Activated T-cell treated with anti-CD3 and anti-CD28 coated beads, Interleukin-2, amount 50 U/mL, for 72 hours (primary cell): ENCODE data around the gene CDC123. TPM values are rescaled to one million over a fixed set of nuclear protein-coding genes. Genes with fewer than 3 reads are reported as not detected.
"Not testable (repeated sequence)": the region's sequence is repeated elsewhere in the genome, so short reads cannot be mapped to it uniquely, and the experiment has no call there.

Experiments used
- ATAC-seq, 2 donors: fragments of 150-1000 bp; cut with Tn5 transposase; replicated peaks in 1 of 2; 2 replicates each; pipeline ENCODE4 v1.10.0; 2021; ENCODE audit warnings: moderate library complexity in 2 of 2, mild to moderate bottlenecking in 1 of 2
- DNase-seq, 2 donors: peaks; one replicate each; pipeline ENCODE4 v3.0.0; 2021 to 2022; ENCODE audit warnings: mixed read lengths in 1 of 2
- H3K27ac Mint-ChIP-seq: one replicate; pipeline ENCODE4 v1.8.0; 2022; ENCODE audit warnings: mild to moderate bottlenecking, moderate library complexity, mixed read lengths
- H3K27me3 Mint-ChIP-seq: one replicate; pipeline ENCODE4 v1.8.0; 2022; ENCODE audit warnings: low read depth, mixed read lengths
- H3K36me3 Mint-ChIP-seq, 2 donors: one replicate each; pipeline ENCODE4 v1.8.0; 2022; ENCODE audit warnings: mixed read lengths in 2 of 2, mild to moderate bottlenecking in 1 of 2; ENCODE audit not compliant: insufficient read depth in 2 of 2
- H3K4me1 Mint-ChIP-seq: one replicate; pipeline ENCODE4 v1.8.0; 2022; ENCODE audit warnings: low read depth, mixed read lengths
- H3K4me3 Mint-ChIP-seq, 2 donors: one replicate each; pipeline ENCODE4 v1.8.0; 2022; ENCODE audit warnings: mild to moderate bottlenecking in 2 of 2, mixed read lengths in 2 of 2, moderate library complexity in 2 of 2
- H3K9me3 Mint-ChIP-seq, 2 donors: one replicate each; pipeline ENCODE4 v1.8.0; 2022; ENCODE audit warnings: mixed read lengths in 2 of 2
- total RNA-seq, 2 donors: library from RNA; stranded (reverse); gene quantifications; one replicate each; pipeline ENCODE4 v1.2.3, GENCODE V29; 2022

Gene CDC123
- total RNA-seq, 2 donors from 2014 or later = 84.6 to 85.4 TPM

DNA sequence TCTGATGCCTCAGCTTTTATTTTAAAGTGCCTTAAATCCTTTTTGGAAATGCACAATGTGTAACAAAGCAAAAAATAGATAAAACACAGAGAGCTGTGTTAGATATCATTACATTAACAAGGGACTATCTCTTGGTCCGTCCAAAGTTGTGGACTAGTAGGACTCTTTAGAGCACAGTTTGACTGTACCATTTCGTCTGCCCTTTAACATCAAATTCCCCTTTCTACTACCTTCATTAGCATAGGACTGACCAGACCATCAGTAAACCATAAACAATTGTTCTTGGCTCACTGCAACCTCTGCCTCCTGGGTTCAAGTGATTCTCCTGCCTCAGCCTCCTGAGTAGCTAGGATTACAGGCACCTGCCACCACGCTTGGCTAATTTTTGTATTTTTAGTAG is 101.8 kb downstream of the CDC123 start:
- ATAC-seq, H3K4me3 Mint-ChIP-seq, H3K9me3 Mint-ChIP-seq, H3K4me1 Mint-ChIP-seq, H3K36me3 Mint-ChIP-seq, H3K27me3 Mint-ChIP-seq, H3K27ac Mint-ChIP-seq, DNase-seq: not testable (repeated sequence)

- no peak overlapping the region for H3K27ac Mint-ChIP-seq
- peaks cover 6% of the 10 kb centered on the region for H3K4me1 Mint-ChIP-seq
Measured at GRCh38 chr10:12299222-12299965, 103.4 kb downstream of the CDC123 start.

More at GRCh38 chr10:12299222-12299965, 103.4 kb downstream of the CDC123 start:
- no peak for ATAC-seq
- Mint-ChIP-seq H3K9me3 (peaks cover 3% of the 10 kb centered on the region in 2 donors), H3K4me3 (no peak overlapping the region), H3K27me3 (no peaks in the 10 kb centered on the region), H3K36me3 (peaks cover 4 to 7% of the 10 kb centered on the region in 2 donors)
- no peak for DNase-seq

Other genes starting within 250 kb of the CDC123 start
- 10 to 100 TPM; 35.8 to 40.5 TPM for gene UPF2, start 153.4 kb upstream of the CDC123 start, total RNA-seq
- 10 to 100 TPM; 28.6 to 29.8 TPM for gene DHTKD1, start 127.2 kb upstream of the CDC123 start, total RNA-seq
- 10 to 100 TPM; 20.3 to 20.9 TPM for gene SEC61A2, start 66.5 kb upstream of the CDC123 start, total RNA-seq
- 10 to 100 TPM; 79.3 to 94.7 TPM for gene NUDT5, start 297 bp upstream of the CDC123 start, total RNA-seq
- 10 to 100 TPM; 19.9 to 25.3 TPM for gene CAMK1D, start 153.4 kb downstream of the CDC123 start, total RNA-seq